ENCODE data around the gene EIF3K.

EIF3K gene

DNA sequence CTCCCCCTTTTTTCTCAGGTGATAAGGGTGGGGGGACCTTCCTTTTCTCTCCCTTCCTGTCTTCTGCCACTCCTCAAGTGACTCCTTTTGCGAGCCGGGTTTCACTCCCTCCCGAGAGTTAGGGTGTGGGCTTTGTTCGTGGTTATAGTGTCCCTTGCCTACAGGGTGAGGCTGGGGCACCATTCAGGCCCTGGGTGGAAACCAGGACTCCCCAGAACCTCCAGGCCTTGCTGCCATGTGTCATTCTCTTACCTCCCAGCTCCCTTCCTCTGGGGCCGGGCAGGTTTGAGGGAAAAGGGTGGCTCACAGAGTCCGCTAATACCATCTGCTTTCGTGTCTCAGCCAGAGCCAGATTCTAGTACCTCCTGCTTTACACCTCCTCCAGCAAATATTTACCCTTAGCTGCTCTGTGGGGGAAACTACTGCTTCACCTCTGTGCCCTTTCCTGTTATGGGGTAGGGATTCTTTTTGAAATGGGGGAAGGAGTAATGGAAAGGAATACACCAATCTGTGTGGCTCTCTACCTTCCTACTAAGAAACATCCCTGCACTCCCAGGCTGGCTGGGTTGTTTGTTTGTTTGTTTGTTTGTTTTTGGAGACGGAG is 31.3 kb downstream of the EIF3K start:
- no peak for DNase-seq (ENCODE audit: low read depth)

DNA sequence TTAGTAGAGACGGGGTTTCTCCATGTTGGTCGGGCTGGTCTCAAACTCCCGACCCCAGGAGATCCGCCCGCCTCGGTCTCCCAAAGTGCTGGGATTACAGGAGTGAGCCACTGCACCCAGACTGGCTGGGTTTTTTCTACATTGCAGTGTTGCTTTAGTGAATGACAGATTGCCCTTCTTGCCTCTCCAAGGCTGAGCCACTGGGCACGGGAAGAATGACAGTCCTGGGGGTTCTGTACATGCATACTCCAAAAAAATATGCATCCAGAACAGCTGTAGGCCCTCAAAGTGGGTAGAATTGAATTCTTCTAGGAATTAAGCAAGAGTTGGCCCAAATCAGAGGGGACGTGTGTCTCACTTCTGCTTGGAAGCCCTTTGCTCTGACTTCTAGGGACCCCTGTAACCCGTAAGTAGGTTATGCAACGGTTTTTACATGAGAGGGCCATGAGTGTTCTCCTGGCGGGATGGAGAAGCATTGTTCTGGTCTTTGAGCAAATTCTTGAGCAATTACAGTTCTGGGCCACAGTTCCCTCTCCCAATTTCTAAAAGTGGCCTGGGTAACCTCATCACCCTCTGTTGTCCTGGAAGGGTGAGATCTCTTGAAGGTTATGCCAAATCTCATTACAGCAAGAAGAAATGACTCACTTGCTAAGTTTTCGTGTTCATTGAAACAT is 32.1 kb downstream of the EIF3K start:
- DNase-seq (ENCODE audit: low read depth) = no peak

DNA sequence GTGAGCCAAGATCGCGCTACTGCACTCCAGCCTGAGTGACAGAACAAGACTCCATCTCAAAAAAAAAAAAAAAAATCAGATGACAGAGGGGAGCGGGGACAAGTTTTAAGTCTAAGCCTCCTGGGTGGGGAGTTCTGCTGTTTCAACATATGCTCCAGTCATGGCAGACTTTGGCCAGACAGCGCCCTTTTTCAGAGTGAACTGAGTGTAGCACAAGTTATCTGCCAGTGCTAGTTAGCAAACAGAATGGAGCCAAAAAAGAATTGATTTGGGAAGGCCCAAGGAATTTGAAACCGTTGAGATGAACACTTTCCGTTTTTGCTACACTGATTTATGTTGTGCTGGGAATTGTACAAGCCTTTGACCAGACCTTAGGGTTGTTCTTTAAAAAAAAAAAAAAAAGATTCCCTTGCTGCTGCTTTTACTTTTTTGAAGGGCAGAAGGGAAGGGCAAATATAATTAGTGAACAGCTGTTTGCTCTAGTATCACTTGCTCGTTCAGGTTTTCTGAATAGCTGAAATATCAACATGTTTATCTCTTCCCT is 34.1 kb downstream of the EIF3K start:
- DNase-seq (ENCODE audit: low read depth) = no peak

DNA sequence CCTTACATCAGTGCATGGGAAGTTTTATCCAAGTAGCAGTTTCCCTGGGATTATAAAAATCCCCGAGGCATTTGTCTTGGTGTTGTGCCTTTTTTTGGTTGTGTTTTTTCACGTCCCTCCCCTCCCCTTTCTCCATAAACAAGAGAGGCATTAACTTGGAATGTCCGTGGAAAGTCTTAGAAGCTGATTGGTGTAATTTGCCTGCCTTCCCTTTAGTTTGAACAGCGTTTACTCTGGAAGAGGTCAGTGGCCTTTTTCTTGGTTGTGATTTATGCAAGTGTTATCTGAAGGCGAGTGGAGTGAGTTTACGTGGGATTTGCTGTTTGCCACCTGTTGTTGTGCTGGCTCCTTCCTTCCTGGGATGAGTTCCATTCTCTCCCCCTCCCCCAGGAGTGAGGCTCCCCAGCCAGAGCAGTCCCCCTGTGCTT is 35.7 kb downstream of the EIF3K start:
- no peak for DNase-seq (ENCODE audit: low read depth)

DNA sequence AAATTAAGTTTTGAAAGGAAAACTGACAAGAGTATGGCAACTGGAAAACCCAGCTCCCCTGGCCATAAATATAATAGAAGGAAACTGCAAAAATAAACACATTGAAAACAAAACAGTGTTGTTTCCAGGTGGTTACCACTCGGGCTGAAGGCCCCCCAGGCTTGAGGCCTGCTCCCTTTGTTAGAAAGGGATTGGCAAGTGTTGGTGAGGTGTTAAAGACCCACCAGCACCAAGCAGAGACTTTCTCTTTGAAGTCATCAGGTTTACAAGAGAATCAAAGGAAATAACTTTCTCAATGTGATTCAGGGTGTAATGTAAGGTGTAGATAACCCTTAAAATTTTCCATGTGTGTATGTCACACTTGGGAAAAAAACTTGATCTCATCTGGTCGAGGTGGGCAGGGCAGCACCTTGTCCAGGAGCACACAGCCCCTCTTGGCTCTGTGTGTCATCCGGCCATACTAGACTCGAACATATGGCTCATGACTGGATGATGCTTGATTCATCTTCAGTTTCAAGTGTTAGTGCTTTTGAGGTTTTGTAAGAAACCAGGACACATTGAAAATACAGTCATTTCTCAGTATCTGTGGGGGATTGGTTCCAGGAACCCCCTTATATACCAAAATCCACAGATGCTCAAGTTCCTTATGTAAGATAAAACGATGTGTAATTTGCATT is 36.3 kb downstream of the EIF3K start:
- no peak for DNase-seq (ENCODE audit: low read depth)

DNA sequence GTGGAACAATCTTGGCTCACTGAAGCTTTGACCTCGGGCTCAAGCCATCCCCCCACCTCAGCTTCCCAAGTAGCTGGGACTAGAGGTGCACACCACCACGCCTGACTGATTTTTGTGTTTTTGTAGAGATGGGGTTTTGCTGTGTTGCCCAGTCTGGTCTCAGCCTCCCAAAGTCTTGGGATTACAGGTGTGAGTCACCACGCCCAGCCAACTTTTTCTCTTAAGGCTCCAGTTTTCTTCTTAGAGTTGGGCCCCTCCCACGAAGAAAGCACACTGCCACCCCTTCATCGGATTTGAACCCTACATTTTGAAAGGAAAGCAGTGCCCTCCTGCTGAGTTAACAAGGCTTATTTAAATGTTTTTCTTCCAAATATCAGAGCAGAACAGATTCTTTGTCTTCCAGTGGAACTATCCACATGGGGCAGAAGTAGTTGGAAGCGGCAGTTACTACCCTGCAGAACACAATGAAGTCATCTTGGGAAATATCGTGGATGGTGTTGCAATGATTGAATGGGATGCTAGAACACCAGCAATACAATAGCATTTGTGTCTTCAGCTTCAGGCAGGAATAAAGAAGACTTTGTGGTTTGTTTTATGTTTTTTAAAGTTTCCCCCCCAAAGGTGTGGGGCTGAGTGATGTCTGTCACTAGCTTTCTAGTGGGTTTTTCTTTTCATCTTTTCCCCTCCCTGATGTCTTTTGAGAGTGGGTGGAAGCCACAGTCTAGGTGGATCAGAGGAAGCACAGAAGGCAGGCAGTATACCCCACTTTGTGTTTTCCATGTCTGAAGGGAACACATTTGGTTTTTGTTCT is 37.4 kb downstream of the EIF3K start:
- no peak for DNase-seq (ENCODE audit: low read depth)

DNA sequence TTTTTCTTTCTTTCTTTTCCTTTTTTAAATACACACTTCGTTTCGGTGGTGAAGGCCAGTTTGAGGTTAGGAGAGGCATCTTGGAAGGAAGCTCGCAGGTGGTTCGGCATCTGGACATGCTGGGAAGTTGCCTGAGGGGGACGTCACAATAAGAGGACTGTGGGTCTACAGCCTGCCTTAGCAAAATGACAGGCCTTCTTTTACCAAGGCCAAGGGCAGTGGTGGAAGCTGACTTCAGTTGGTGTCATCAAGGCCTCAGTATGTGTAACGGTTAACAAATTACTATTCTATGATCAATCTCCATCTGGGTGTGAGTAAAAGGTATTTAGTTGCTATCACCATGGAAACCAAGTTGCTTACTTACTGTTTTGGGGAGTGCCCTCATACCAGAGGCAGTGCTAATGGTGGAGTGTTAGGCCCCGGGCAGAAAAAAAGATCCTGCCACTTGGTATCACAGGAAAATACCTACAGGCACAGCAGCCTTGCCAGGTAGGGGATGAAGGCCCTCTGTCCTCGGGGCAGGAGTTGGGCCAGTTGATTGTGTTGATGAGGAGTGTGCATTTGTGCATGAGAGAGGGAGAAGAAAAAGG is 38.7 kb downstream of the EIF3K start:
- DNase-seq (ENCODE audit: low read depth) = no peak

DNA sequence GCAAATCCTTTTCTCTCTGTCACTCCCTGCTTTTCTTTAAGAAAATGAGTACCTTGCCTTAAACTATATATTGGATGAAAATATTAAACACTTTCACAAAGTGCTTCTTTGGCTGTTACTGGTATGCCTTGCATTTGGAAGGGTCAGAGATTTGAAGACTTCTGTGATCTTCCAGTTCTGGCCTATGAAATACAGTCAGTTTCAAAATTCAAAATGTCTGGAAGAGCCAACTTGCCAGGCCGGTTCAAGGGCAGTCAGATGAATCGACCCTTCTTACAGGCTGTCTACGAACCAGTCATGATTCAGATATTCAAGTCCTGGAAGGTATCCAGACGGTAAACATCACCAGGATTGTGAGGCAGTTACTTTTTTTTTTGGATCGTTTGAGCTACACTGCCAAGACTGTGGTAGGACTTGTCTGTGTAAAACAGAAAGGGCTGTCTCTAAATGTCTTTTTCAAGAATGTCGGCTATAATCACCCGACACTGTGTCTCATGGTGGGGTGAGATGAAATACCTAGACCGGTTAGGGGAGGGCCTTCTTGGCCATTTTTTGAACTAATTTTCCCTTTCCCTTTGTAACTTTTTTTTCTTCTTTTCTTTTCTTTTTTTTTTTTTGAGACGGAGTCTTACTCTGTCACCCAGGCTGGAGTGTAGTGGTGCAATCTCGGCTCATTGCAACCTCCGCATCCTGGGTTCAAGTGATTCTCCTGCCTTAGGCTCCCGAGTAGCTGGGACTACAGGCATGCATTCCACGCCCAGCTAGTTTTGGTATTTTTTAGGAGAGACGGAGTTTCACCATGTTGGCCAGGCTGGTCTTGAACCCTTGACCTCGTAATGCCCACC is 39.7 kb downstream of the EIF3K start:
- no peak for DNase-seq (ENCODE audit: low read depth)

DNA sequence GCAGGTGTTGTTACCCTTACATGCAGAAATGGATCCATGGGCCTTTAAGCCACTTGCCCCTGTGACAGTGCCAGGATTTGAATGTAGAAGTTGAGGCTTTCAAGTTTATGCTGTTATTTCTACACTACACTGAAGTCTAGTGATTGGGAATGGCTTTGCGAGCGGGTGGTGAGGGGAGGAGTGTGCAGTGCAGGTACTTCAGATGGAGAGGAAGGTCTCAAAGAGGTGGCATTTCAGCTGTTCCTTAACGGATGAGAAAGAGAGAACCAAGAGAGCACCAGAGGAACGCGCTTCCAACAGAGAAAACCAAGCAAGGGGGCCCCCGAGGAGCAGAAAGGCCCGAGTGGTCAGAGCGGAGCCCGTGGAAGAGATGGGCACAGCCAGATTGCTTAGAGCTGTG is 41.7 kb downstream of the EIF3K start:
- no peak for DNase-seq (ENCODE audit: low read depth)

DNA sequence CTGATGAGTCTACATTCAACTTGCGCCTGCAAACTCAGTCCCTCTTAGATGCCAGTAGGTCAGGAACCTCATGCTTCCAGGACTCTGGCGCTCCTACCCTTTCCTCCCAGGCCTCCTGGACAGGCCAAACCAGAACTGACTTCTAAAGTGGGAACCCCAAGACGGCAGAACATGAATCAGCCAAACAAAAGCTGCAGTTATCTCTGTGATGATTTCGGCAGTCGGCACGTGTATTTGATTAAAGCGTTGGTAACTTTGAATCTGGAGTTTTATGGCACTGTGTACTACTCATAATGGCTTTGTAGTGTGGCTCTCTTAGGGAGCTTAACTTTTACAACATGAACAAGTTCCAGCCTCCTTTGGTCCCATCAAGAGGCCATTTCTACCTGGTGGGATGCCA is 42.1 kb downstream of the EIF3K start:
- no peak for DNase-seq (ENCODE audit: low read depth)

DNA sequence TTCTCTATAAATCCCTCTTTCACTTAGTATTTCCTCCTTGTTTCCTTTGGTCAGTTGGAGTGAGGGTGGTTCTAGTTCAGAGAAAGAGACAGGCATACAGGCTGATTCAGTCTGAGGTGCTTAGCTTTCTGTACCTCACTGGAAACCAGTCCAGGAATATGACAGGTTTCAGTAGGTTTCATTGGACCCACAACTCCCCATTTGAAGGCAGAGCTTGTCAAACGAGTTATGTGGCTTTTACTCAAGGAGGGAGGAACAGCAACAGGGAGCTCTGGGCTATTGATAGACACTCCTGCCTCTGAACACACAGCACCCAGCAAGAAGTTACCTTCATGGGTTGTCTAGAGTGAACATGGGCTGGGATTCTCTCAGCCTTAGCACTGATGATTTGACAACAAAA is 43.0 kb downstream of the EIF3K start:
- no peak for DNase-seq (ENCODE audit: low read depth)

DNA sequence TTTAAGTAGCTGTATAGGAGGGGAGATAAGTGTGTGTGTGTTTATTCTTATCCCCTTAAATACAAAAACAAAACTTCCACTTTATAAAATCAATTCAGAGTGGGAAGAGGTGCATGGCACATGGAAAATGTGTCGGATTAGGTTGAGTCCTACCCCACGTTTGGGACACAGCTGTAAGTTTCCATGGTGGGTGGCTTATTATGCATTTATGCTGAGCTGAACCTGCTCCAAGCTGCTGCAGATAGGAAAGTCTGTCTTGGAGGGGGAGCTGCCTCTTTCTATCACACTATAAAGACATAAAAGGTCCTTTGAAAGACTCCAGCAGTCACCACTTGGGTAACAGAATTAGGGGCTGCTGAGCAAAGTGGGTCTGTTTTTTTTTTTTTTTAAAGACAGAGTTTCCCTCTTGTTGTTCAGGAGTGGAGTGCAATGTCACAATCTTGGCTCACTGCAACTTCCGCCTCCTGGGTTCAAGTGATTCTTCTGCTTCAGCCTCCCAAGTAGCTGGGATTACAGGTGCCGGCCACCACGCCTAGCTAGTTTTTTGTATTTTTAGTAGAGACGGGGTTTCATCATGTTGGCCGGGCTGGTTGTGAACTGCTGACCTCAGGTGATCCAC is 43.7 kb downstream of the EIF3K start:
- DNase-seq (ENCODE audit: low read depth) = no peak

DNA sequence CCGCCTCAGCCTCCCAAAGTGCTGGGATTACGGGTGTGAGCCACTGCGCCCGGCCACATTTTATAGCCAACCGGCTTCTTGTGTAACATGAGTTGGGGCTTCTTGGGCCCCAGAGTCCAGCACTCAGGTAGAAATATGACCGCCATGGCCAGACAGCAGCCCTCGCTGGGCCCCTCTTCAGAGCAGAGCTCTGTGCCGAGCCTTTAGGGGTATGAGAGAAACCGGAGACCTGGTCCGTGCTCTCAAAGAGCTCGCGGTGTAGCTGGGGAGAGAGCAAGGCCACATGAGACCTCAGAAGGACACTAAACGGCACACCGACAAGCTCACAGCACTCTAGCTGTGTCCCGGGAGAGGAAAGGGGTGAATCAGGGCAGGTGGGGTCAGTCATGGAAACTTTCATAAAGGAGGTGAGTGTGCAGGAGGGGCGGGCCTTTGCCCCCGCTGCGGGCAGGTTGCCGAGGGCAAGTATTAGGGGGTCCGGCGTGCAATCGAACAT is 44.2 kb downstream of the EIF3K start:
- DNase-seq (ENCODE audit: low read depth) = no peak

DNA sequence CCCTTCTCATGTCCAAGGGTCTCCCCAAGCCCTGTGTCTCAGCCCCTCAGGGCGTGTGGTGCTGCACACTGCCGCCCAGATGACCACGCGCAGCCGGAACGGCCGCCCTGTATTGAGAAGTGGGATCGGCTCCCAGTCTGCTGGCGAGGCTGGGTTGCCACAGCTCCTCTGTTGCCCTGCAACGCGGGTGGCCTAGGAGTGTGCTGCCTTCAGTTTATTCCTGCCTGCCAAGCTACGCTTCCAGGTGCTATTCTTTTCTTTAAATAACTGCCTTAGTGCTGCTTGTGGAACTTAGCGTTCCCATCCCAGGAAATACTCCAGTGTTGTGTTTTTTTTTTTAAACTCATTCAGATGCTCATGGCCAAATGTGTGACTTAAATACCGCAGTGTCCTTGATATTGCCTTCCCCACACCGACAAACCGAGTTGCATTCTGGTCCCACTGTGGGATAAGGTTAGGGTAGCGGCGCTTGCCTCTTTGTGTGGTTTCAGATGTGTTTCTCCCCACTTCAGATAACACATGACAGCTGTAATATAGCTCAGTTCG is 45.0 kb downstream of the EIF3K start:
- DNase-seq (ENCODE audit: low read depth) = no peak

DNA sequence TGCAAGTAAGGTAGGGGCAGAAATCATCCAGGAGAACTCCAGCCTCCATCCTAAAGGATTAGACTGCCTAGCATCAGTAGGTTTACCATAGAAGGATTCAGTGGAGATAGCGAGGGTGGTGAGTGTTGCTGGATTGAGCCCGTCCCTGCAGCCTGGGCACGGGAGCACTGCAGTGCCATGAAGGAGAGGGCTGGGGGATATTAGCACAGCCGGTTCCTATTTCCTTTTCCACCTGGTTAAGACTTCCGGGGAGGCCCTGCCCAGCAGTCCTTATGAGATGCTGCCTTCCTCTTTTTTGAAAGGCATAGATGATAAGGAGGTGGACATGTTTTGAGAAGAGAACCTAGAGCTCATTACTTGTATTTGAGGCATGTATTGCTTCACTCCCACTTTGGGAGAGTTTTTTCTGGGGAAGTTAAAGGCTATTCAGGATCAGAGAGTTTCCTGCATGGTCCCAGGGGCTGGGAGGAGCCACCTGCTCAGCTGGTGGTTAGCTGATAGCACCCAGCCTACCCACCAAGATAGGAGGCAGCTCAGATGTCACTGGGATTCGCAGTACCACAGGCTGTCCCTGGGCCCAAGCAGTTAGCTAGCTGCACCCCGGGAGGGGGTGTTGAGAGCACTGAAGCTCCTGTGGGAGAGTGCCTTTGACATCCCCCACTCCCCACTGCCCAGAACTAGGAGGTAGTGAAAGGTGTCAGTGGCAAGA is 45.7 kb downstream of the EIF3K start:
- DNase-seq (ENCODE audit: low read depth) = no peak

DNA sequence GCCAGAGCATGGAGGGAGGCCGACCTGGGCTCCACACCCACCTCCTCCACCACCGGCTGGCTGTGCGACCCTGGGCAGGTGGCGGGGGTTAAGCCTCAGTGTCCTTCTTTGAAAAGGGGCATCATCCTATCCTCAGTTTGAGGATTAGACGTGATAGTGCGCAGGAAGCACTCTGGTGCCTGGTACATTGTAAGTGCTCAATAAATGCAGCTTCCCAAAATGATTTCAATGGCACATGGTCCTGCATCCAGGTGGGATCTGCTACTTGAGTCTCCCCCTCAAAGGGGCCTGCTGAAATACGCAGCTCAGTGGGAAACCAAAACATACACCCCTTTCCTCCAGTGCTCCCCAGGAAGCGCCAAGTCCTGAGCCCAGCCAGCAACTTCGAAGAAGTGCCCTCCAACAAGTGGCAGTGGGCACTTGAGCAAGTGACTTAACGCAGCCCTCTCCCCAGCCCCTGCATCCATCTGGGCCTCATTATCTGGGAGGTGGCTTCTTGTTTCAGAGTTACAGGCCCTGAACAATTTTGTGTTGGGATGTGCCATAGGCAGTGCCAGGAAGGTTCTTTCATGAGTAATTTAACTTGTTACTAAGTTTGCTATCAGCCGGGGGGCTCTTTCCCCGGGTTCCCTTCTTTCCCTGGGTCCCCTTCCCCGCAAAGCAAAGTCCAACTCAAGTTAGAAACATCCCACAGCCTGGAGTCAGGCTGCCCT is 46.4 kb downstream of the EIF3K start:
- DNase-seq (ENCODE audit: low read depth) = no peak

DNA sequence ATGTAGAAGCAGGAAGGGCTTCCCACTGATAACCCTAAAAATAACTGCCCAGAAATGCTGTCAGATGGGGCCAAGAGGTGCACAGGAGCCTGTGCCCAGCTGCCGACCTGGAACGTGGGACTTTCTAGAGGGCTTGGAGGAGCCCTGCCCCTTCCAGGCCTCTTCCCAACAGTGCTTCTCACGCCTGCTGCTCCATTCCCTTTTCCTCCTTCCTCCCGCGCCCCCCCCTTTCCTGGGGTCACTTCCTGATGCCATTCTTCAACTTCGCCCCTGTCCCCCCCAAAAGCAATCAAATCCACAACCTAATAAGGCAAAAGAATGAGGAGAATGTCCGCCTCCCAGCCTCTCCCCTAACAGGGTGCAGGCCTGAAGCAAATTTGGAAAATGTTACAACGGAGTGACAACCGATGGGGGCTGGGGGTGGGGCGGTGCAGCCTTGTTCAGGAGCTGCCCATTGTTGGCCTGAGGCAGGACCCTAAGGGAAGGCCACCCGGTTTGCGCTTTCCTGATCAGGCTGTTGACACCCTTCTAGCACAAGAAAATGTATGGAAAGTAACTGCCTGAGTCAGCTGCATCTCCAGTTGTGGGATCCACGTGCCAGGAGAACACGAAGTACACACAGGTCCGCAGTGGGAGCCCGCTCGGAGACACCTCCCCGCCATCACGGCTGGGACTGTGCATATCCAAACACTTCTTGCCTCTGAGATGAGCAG is 47.1 kb downstream of the EIF3K start:
- DNase-seq (ENCODE audit: low read depth) = no peak

Data from stimulated activated CD8-positive, alpha-beta memory T cell treated with anti-CD3 and anti-CD28 coated beads, Interleukin-7, amount 100 ng/mL, for 24 hours (primary cell).